Skeletal muscle tissue (tissue), 5 donors: ENCODE results near the gene SLA2. TPM values are rescaled to one million over a fixed set of nuclear protein-coding genes. Genes with fewer than 3 reads are reported as not detected.
"Not testable (repeated sequence)": the region's sequence is repeated elsewhere in the genome, so short reads cannot be mapped to it uniquely, and the experiment has no call there.

ENCODE experiments used
- H3K27ac ChIP-seq: one replicate; pipeline ENCODE4 v1.7.0; 2013; ENCODE audit warnings: mild to moderate bottlenecking, low read depth, low read length, inconsistent platforms
- H3K27me3 ChIP-seq, 3 donors: one replicate each; pipeline ENCODE4 v1.7.0; 2013; ENCODE audit warnings: low read length in 3 of 3; ENCODE audit not compliant: control insufficient read depth in 3 of 3, insufficient read depth in 3 of 3
- H3K36me3 ChIP-seq, 3 donors: one replicate each; pipeline ENCODE4 v1.7.0; 2013; ENCODE audit warnings: low read length in 3 of 3; ENCODE audit not compliant: control insufficient read depth in 3 of 3, insufficient read depth in 3 of 3
- H3K4me1 ChIP-seq, 3 donors: one replicate each; pipeline ENCODE4 v1.7.0; 2013; ENCODE audit warnings: low read length in 3 of 3, mild to moderate bottlenecking in 3 of 3; ENCODE audit not compliant: control insufficient read depth in 3 of 3, insufficient read depth in 3 of 3
- H3K4me3 ChIP-seq, 3 donors: one replicate each; pipeline ENCODE4 v1.7.0; 2013; ENCODE audit warnings: low read length in 3 of 3
- H3K9ac ChIP-seq, 3 donors: one replicate each; pipeline ENCODE4 v1.7.0; 2013; ENCODE audit warnings: low read length in 3 of 3, mild to moderate bottlenecking in 3 of 3, moderate library complexity in 2 of 3, low read depth in 1 of 3
- H3K9me3 ChIP-seq, 3 donors: one replicate each; pipeline ENCODE4 v1.7.0; 2013; ENCODE audit warnings: low read length in 3 of 3; ENCODE audit not compliant: control insufficient read depth in 3 of 3
- small RNA-seq: library from RNA; depleted of rRNA; stranded (forward); fragments of <200 nt; gene quantifications from one replicate; pipeline ENCODE3, GENCODE V24; 2014
- total RNA-seq: library from RNA; depleted of rRNA; stranded (reverse); fragments of >200 nt; gene quantifications from one replicate; pipeline ENCODE4 v1.2.3, GENCODE V29; 2014
- donor health status: Osteomylitis.

The SLA2 gene
- total RNA-seq, 1 donor from 2014 or later, result not detected

GRCh38 chr20:36569847-36570429, 76.1 kb downstream of the SLA2 start:
- no peak overlapping the region for H3K27ac ChIP-seq
- no peak overlapping the region for H3K9ac ChIP-seq
- peaks cover 0 to 3% (median 2%) of the 10 kb centered on the region in 3 donors for H3K9me3 ChIP-seq
- peaks cover 0 to under 1% (median 0%) of the 10 kb centered on the region in 3 donors for H3K27me3 ChIP-seq
- H3K36me3 ChIP-seq, result no peaks in the 10 kb centered on the region
- peaks cover 4 to 10% (median 8%) of the 10 kb centered on the region in 3 donors for H3K4me1 ChIP-seq
- H3K4me3 ChIP-seq, result no peak overlapping the region

- no peaks in the 10 kb centered on the region for H3K27me3 ChIP-seq
- peaks cover 0 to 3% (median 2%) of the 10 kb centered on the region in 3 donors for H3K9me3 ChIP-seq
- H3K36me3 ChIP-seq, result no peaks in the 10 kb centered on the region
- H3K9ac ChIP-seq, result no peak overlapping the region
- no peaks in the 10 kb centered on the region for H3K4me1 ChIP-seq
- H3K4me3 ChIP-seq, result no peak overlapping the region
- no peak overlapping the region for H3K27ac ChIP-seq
These were observed 80.5 kb downstream of the SLA2 start for GRCh38 chr20:36565520-36565919.

- H3K4me3 ChIP-seq, H3K36me3 ChIP-seq, H3K4me1 ChIP-seq, H3K9me3 ChIP-seq, H3K9ac ChIP-seq, H3K27ac ChIP-seq, H3K27me3 ChIP-seq: not testable (repeated sequence)
These were observed 81.3 kb downstream of the SLA2 start for GRCh38 chr20:36564726-36565121.

- H3K4me3 ChIP-seq, H3K36me3 ChIP-seq, H3K27me3 ChIP-seq, H3K9me3 ChIP-seq, H3K9ac ChIP-seq, H3K27ac ChIP-seq, H3K4me1 ChIP-seq: not testable (repeated sequence)
These were observed 81.8 kb downstream of the SLA2 start for GRCh38 chr20:36564078-36564725.

- no peak overlapping the region for H3K9ac ChIP-seq
- no peaks in the 10 kb centered on the region for H3K36me3 ChIP-seq
- no peaks in the 10 kb centered on the region for H3K27me3 ChIP-seq
- peaks cover 0 to 3% (median 2%) of the 10 kb centered on the region in 3 donors for H3K9me3 ChIP-seq
- no peak overlapping the region for H3K27ac ChIP-seq
- H3K4me3 ChIP-seq, result no peak overlapping the region
- H3K4me1 ChIP-seq, result no peaks in the 10 kb centered on the region
These were observed 82.6 kb downstream of the SLA2 start for GRCh38 chr20:36563374-36563773.

GRCh38 chr20:36562724-36563123, 83.3 kb downstream of the SLA2 start:
- H3K4me3 ChIP-seq, result no peak overlapping the region
- H3K27ac ChIP-seq, result no peak overlapping the region
- no peaks in the 10 kb centered on the region for H3K36me3 ChIP-seq
- peaks cover 0 to 3% (median 2%) of the 10 kb centered on the region in 3 donors for H3K9me3 ChIP-seq
- no peak overlapping the region for H3K9ac ChIP-seq
- no peaks in the 10 kb centered on the region for H3K27me3 ChIP-seq
- no peaks in the 10 kb centered on the region for H3K4me1 ChIP-seq

Small RNAs within 50 kb of the gene (small RNA-seq; reads per million reads assigned to genes)
- gene RF00019, result not detected

Other genes starting within 250 kb of the SLA2 start
- gene MYL9, start 104.7 kb downstream of the SLA2 start, total RNA-seq, result 5.7 TPM
- 20.4 TPM for gene TGIF2, start 72.6 kb downstream of the SLA2 start, total RNA-seq
- 47.5 TPM for gene RAB5IF, start 40.4 kb downstream of the SLA2 start, total RNA-seq
- gene NDRG3, start 99.9 kb upstream of the SLA2 start, total RNA-seq, result 15.1 TPM
- gene DSN1, start 127.6 kb upstream of the SLA2 start, total RNA-seq, result 5.7 TPM
- gene TLDC2, start 229.9 kb upstream of the SLA2 start, total RNA-seq, result under 0.01 TPM